Activated T-cell treated with anti-CD3 and anti-CD28 coated beads, Interleukin-2, amount 50 U/mL, for 4 hours (primary cell): ENCODE measurements around the gene SLX9. TPM values are rescaled to one million over a fixed set of nuclear protein-coding genes. Genes with fewer than 3 reads are reported as not detected.
"Not testable (repeated sequence)": the region's sequence is repeated elsewhere in the genome, so short reads cannot be mapped to it uniquely, and the experiment has no call there.

Source experiments
- ATAC-seq, 2 donors: fragments of 200-7000 bp; cut with Tn5 transposase; one replicate each; pipeline ENCODE4 v1.10.0; 2021
- DNase-seq: peaks from one replicate; pipeline ENCODE4 v3.0.0-alpha.2; 2020
- H3K27me3 Mint-ChIP-seq: one replicate; pipeline ENCODE4 v1.8.0; 2021; ENCODE audit warnings: low read depth, mixed read lengths
- H3K36me3 Mint-ChIP-seq: one replicate; pipeline ENCODE4 v1.8.0; 2022; ENCODE audit warnings: mixed read lengths; ENCODE audit not compliant: insufficient read depth
- H3K4me1 Mint-ChIP-seq: one replicate; pipeline ENCODE4 v1.8.0; 2021; ENCODE audit warnings: low read depth, mixed read lengths
- H3K4me3 Mint-ChIP-seq: one replicate; pipeline ENCODE4 v1.8.0; 2021; ENCODE audit warnings: mild to moderate bottlenecking, moderate library complexity, mixed read lengths
- H3K9me3 Mint-ChIP-seq: one replicate; pipeline ENCODE4 v1.8.0; 2021; ENCODE audit warnings: mixed read lengths
- total RNA-seq, 3 donors: library from RNA; stranded (reverse); gene quantifications; one replicate each; pipeline ENCODE4 v1.2.1, GENCODE V29; 2021

Gene SLX9
- total RNA-seq, 3 donors from 2014 or later: 100 to 130 (median 126) TPM

DNA sequence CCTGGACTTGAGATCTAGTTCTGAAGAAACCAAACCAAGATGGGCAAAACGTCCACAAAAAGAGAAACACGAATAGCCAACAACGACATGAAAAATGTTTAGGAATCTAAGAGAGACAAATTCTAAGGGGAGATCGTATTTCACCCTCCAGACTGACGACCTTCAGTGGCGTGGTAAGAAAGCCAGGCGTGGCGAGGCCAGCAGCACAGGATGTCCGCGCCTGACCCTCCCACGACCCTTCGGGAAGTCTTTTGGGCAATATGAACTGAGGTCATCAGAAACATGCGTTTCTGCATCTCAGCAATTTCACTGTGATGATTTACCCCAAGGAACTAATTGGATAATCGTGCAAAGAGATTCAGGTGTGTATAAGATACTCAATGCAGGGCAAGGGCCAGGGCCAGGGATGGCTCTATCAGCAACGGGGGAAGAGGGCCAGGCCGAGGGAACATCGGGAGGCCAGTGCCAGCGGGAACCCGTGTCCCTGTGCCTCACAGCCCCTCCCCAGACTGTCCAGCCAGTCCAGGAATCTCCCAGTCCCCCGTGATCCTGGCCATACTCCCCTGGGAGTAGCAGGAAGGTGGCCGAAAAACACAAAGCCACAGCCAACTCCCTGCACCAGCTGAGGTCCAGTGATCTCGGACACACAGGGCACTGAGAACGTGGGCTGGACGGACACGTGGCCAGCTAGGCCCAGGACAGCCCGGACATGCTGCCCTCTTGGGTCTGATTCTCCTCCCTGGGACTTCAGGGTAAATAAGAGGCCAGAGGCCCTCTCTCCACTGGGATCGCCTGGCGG lies 81.0 kb downstream of the SLX9 start:
- no peaks in the 10 kb centered on the region for H3K36me3 Mint-ChIP-seq
- ATAC-seq (no peak), DNase-seq (no peak)
- peaks cover 7% of the 10 kb centered on the region for H3K4me1 Mint-ChIP-seq
- no peak overlapping the region for H3K4me3 Mint-ChIP-seq
- peaks cover 31% of the 10 kb centered on the region for H3K27me3 Mint-ChIP-seq
- peaks cover 16% of the 10 kb centered on the region for H3K9me3 Mint-ChIP-seq

DNA sequence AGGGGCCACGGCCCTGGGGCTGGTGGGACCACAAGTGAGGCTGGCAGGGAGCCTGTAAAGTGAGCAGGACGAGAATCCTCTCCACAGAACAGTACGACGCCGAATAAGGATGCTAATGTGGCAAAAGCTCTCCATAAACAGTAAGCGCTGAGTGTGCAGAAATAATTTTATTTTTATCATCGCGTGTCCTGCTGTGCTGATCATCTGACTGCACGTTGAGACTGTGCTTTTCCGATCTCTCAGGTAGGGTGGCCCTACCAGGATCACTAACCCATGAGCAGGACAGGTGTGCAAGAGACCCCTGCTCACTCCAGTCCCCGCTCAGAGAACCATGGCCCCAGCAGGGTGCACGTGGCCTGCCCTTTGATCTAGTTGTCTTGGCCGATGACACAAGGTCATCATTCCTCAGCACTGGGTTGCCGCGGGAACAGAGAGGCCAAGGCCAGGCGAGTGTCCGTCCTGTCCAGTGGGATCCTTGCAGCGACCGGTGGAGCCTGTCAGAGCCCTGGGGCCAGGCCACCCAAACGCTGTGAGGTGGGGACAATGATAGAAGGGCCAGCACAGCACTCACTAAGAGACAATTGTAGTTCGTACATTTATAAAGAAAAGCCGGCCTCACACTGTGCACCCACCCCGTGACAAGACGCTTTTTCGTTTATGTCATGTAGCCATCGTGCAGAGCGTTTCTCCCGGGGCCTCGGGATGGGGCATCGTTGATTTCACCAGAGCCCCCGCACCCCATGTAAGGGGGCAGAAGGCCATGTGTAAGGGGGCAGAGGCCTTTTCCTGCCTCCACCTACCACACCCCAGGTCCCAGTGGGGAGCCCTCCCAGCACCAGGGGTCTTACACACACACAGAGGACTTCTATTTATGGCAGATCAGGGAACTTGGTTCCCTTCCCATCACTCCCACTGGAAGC lies 81.9 kb downstream of the SLX9 start:
- Mint-ChIP-seq H3K4me3 (no peak overlapping the region), H3K36me3 (no peaks in the 10 kb centered on the region), H3K4me1 (peaks cover 7% of the 10 kb centered on the region), H3K9me3 (peaks cover 16% of the 10 kb centered on the region), H3K27me3 (peaks cover 22% of the 10 kb centered on the region)
- ATAC-seq (no peak), DNase-seq (no peak)

DNA sequence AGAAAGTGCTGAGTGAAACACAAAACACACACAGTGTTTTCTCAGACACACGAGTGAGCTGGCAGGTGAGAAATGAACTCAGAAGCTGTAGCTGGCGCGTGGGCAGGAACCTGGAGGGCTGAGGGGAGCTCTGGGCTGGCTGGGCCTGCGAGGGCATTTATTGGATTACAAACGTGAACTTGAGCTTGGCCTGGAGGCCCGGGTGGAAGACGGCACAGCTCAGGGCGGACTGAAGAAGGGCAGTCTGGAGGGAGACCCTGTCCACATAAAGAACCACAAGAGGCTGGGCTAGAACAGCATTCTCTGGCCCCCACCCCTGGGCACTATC lies 82.5 kb downstream of the SLX9 start:
- peaks cover 7% of the 10 kb centered on the region for H3K4me1 Mint-ChIP-seq
- ATAC-seq: no peak
- peaks cover 16% of the 10 kb centered on the region for H3K9me3 Mint-ChIP-seq
- no peak for DNase-seq
- no peaks in the 10 kb centered on the region for H3K36me3 Mint-ChIP-seq
- H3K4me3 Mint-ChIP-seq: no peak overlapping the region
- H3K27me3 Mint-ChIP-seq: peaks cover 20% of the 10 kb centered on the region

DNA sequence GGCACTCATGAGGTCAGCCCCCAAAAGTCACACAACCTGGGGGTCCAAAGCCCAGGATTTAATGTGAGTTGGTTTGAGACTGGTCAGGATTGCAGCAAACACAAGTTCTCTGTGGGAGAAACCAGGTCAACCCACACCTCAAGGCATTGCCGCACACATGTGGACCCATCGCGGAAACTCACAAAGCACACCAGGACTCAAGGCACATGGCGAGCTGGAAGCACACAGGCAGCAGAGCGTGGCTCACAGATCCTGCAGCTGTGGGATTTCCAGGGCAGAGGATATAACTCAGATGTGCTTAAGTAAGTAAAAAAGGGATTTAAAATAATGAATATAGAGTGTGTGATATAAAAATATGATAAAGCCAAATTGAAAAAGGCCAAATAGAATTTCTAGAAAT lies 82.9 kb downstream of the SLX9 start:
- Mint-ChIP-seq H3K9me3 (peaks cover 16% of the 10 kb centered on the region), H3K4me1 (peaks cover 4% of the 10 kb centered on the region), H3K27me3 (peaks cover 15% of the 10 kb centered on the region), H3K4me3 (no peak overlapping the region), H3K36me3 (no peaks in the 10 kb centered on the region)
- ATAC-seq: no peak
- no peak for DNase-seq

DNA sequence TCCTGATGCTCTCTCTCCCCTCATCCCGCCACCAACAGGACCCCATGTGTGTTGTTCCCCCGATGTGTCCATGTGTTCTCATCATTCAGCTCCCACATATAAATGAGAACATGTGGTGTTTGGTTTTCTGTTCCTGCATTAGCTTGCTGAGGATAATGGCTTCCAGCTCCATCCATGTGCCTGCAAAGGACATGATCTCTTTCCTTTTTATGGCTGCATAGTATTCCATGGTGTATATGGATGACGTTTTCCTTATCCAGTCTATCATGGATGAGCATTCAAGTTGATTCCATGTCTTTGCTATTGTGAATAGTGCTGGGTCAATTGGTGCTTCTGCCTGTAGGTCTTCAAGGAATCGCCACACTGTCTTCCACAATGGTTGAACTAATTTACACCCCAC lies 84.7 kb downstream of the SLX9 start:
- not testable (repeated sequence) for H3K4me3 Mint-ChIP-seq, H3K36me3 Mint-ChIP-seq, ATAC-seq, H3K4me1 Mint-ChIP-seq, DNase-seq, H3K27me3 Mint-ChIP-seq
- peaks cover 16% of the 10 kb centered on the region for H3K9me3 Mint-ChIP-seq

DNA sequence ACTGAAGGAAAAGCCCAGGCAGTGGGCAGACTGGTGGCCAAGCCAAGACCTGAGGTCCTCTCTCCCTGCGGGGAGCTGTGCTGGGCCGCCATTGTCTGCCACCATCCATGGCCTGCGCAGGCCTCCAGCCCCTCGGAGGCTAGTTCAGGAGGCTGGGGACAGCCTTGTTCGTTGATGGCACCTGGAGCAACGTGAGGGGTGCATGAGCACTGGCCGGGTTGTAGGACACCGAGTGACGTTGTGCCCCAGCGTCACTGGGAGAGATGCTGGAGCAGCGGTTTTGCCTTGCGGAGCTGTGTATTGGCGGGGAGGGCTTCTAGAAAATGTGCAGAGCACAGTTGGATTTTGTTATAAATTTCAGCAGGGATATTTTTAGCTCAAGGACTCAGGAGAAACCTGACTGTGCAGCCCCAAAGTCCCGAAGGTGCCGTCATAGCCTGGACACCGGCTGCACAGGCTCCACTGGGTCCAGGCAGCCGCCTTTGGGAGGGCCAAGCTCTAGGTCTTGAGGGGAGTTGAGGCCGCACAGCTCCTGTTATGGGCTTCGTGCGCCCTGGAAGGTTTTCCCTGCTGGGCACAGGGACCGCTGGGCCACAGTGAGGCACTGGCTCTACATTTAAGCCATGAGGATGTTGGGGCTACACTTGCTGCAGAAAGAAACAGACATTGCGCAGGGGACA lies 86.4 kb downstream of the SLX9 start:
- Mint-ChIP-seq H3K4me3 (no peak overlapping the region), H3K4me1 (no peaks in the 10 kb centered on the region), H3K27me3 (no peaks in the 10 kb centered on the region), H3K9me3 (peaks cover 16% of the 10 kb centered on the region), H3K36me3 (no peaks in the 10 kb centered on the region)
- DNase-seq (no peak), ATAC-seq (no peak)

Other genes starting within 250 kb of the SLX9 start
- gene KRTAP10-12, start 242.9 kb upstream of the SLX9 start, total RNA-seq: not detected
- gene TSPEAR, start 228.5 kb upstream of the SLX9 start, total RNA-seq: not detected
- gene UBE2G2, start 138.2 kb upstream of the SLX9 start, total RNA-seq: 100 to 1,000 TPM; 138 to 144 (median 140) TPM
- 100 to 1,000 TPM in 1 of 3 donors, 10 to 100 TPM in 2; 87.0 to 107 (median 93.4) TPM for gene SUMO3, start 122.0 kb upstream of the SLX9 start, total RNA-seq
- gene PTTG1IP, start 66.3 kb upstream of the SLX9 start, total RNA-seq: 10 to 100 TPM; 33.8 to 37.6 (median 34.6) TPM
- 100 to 1,000 TPM; 175 to 195 (median 180) TPM for gene ITGB2, start 19.1 kb upstream of the SLX9 start, total RNA-seq
- 10 to 100 TPM; 28.1 to 32.9 (median 30.9) TPM for gene ADARB1, start 134.6 kb downstream of the SLX9 start, total RNA-seq